HEK293T (cell line): ENCODE measurements around the gene PLXNA2.

ENCODE experiments used
- BHLHE40 ChIP-seq: fragments of 450-650 bp; IDR thresholded peaks from 2 replicates; pipeline ENCODE4 v1.6.1; 2016; ENCODE audit warnings: mild to moderate bottlenecking, moderate library complexity, borderline replicate concordance
- CTBP1 ChIP-seq: fragments of 450-650 bp; IDR thresholded peaks from 2 replicates; pipeline ENCODE4 v1.6.1; 2016; ENCODE audit warnings: borderline replicate concordance
- ELF4 ChIP-seq: fragments of 450-650 bp; IDR thresholded peaks from 2 replicates; pipeline ENCODE4 v1.6.1; 2017; ENCODE audit warnings: antibody characterized with exemption
- FOXA1 ChIP-seq: fragments of 450-650 bp; IDR thresholded peaks from 2 replicates; pipeline ENCODE4 v1.6.1; 2016; ENCODE audit warnings: mild to moderate bottlenecking
- FOXK2 ChIP-seq: fragments of 450-650 bp; IDR thresholded peaks from 2 replicates; pipeline ENCODE4 v1.6.1; 2016; ENCODE audit warnings: mild to moderate bottlenecking
- FOXM1 ChIP-seq: fragments of 450-650 bp; IDR thresholded peaks from 2 replicates; pipeline ENCODE4 v1.6.1; 2017; ENCODE audit warnings: mild to moderate bottlenecking, borderline replicate concordance
- HDGF ChIP-seq: fragments of 450-650 bp; IDR thresholded peaks from 2 replicates; pipeline ENCODE4 v1.6.1; 2017; ENCODE audit warnings: antibody characterized with exemption, borderline replicate concordance
- LEF1 ChIP-seq: fragments of 450-650 bp; IDR thresholded peaks from 2 replicates; pipeline ENCODE4 v1.6.1; 2017; ENCODE audit warnings: mild to moderate bottlenecking, borderline replicate concordance
- NFRKB ChIP-seq: fragments of 450-650 bp; IDR thresholded peaks from 2 replicates; pipeline ENCODE4 v1.6.1; 2016; ENCODE audit warnings: mild to moderate bottlenecking, moderate library complexity
- SP1 ChIP-seq: fragments of 450-650 bp; IDR thresholded peaks from 2 replicates; pipeline ENCODE4 v1.6.1; 2017
- SUZ12 ChIP-seq: fragments of 450-650 bp; IDR thresholded peaks from 2 replicates; pipeline ENCODE4 v1.6.1; 2016; ENCODE audit warnings: mild to moderate bottlenecking
- TARDBP ChIP-seq: fragments of 450-650 bp; IDR thresholded peaks from 2 replicates; pipeline ENCODE4 v1.6.1; 2016
- ZNF384 ChIP-seq: fragments of 450-650 bp; IDR thresholded peaks from 2 replicates; pipeline ENCODE4 v1.6.1; 2016
- TF ChIP-seq, protein P1 (sequence below): fragments of 450-650 bp; IDR thresholded peaks from 2 replicates; pipeline ENCODE4 v1.6.1; 2016

GRCh38 chr1:208039536-208040332 lies 204.4 kb downstream of the PLXNA2 start:
- TF ChIP-seq BHLHE40 (no peak), TARDBP (no peak), SP1 (no peak), ZNF384 (no peak), CTBP1 (no peak), FOXM1 (no peak), NFRKB (no peak), HDGF (no peak), LEF1 (no peak), FOXA1 (no peak), SUZ12 (no peak), FOXK2 (no peak), ELF4 (no peak)
- TF ChIP-seq, protein P1, sequence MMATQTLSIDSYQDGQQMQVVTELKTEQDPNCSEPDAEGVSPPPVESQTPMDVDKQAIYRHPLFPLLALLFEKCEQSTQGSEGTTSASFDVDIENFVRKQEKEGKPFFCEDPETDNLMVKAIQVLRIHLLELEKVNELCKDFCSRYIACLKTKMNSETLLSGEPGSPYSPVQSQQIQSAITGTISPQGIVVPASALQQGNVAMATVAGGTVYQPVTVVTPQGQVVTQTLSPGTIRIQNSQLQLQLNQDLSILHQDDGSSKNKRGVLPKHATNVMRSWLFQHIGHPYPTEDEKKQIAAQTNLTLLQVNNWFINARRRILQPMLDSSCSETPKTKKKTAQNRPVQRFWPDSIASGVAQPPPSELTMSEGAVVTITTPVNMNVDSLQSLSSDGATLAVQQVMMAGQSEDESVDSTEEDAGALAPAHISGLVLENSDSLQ, result no peak
